Hematopoietic multipotent progenitor cell treated with erythropoietin and hydrocortisone succinate and interleukin-3 and kit ligand, for 17 days (in vitro differentiated cells): ENCODE data around the gene QRICH1.
"Not testable (repeated sequence)": the region's sequence is repeated elsewhere in the genome, so short reads cannot be mapped to it uniquely, and the experiment has no call there.

Experiments
- DNase-seq: peaks from one replicate; pipeline ENCODE4 v3.0.0-alpha.2; 2015; ENCODE audit warnings: low spot score

The QRICH1 gene

GRCh38 chr3:49017229-49017970 lies 76.5 kb downstream of the QRICH1 start:
- DNase-seq: peak; percentile 52

GRCh38 chr3:49016414-49017228 lies 77.2 kb downstream of the QRICH1 start:
- no peak for DNase-seq

- DNase-seq: no peak
Measured at GRCh38 chr3:49015765-49016164, 78.1 kb downstream of the QRICH1 start.

- no peak for DNase-seq
Measured at GRCh38 chr3:49015072-49015471, 78.8 kb downstream of the QRICH1 start.

- DNase-seq: peak; percentile 69
Measured at GRCh38 chr3:49013738-49014660, 79.9 kb downstream of the QRICH1 start.

GRCh38 chr3:49013113-49013737 lies 80.6 kb downstream of the QRICH1 start:
- DNase-seq: no peak

- DNase-seq: peak; percentile 43
Measured at GRCh38 chr3:49012441-49013017, 81.3 kb downstream of the QRICH1 start.

GRCh38 chr3:49009396-49009795 lies 84.5 kb downstream of the QRICH1 start:
- no peak for DNase-seq

- DNase-seq: not testable (repeated sequence)
Measured at GRCh38 chr3:49008627-49009026, 85.2 kb downstream of the QRICH1 start.

GRCh38 chr3:49007771-49008528 lies 85.9 kb downstream of the QRICH1 start:
- DNase-seq: peak; percentile 93

- DNase-seq: peak; percentile 96
Measured at GRCh38 chr3:49007068-49007770, 86.7 kb downstream of the QRICH1 start, which contains the start of gene WDR6. WDR6 (plus strand) TSS chr3:49007391; CDS start chr3:49007432, 41 bp downstream.

GRCh38 chr3:49006408-49007067 lies 87.3 kb downstream of the QRICH1 start:
- peak; percentile 72 for DNase-seq

- DNase-seq: no peak
Measured at GRCh38 chr3:49005998-49006397, 87.9 kb downstream of the QRICH1 start.

- no peak for DNase-seq
Measured at GRCh38 chr3:49005303-49005680, 88.6 kb downstream of the QRICH1 start.

GRCh38 chr3:49004352-49005302 lies 89.2 kb downstream of the QRICH1 start:
- peak; percentile 94 for DNase-seq

GRCh38 chr3:49001155-49001554 lies 92.7 kb downstream of the QRICH1 start:
- no peak for DNase-seq

GRCh38 chr3:48999085-48999858 lies 94.6 kb downstream of the QRICH1 start:
- DNase-seq: no peak
